ENCODE data around the gene ADAMTS12.

Gene ADAMTS12, protein sequence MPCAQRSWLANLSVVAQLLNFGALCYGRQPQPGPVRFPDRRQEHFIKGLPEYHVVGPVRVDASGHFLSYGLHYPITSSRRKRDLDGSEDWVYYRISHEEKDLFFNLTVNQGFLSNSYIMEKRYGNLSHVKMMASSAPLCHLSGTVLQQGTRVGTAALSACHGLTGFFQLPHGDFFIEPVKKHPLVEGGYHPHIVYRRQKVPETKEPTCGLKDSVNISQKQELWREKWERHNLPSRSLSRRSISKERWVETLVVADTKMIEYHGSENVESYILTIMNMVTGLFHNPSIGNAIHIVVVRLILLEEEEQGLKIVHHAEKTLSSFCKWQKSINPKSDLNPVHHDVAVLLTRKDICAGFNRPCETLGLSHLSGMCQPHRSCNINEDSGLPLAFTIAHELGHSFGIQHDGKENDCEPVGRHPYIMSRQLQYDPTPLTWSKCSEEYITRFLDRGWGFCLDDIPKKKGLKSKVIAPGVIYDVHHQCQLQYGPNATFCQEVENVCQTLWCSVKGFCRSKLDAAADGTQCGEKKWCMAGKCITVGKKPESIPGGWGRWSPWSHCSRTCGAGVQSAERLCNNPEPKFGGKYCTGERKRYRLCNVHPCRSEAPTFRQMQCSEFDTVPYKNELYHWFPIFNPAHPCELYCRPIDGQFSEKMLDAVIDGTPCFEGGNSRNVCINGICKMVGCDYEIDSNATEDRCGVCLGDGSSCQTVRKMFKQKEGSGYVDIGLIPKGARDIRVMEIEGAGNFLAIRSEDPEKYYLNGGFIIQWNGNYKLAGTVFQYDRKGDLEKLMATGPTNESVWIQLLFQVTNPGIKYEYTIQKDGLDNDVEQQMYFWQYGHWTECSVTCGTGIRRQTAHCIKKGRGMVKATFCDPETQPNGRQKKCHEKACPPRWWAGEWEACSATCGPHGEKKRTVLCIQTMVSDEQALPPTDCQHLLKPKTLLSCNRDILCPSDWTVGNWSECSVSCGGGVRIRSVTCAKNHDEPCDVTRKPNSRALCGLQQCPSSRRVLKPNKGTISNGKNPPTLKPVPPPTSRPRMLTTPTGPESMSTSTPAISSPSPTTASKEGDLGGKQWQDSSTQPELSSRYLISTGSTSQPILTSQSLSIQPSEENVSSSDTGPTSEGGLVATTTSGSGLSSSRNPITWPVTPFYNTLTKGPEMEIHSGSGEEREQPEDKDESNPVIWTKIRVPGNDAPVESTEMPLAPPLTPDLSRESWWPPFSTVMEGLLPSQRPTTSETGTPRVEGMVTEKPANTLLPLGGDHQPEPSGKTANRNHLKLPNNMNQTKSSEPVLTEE (N-terminal part only)

DNA sequence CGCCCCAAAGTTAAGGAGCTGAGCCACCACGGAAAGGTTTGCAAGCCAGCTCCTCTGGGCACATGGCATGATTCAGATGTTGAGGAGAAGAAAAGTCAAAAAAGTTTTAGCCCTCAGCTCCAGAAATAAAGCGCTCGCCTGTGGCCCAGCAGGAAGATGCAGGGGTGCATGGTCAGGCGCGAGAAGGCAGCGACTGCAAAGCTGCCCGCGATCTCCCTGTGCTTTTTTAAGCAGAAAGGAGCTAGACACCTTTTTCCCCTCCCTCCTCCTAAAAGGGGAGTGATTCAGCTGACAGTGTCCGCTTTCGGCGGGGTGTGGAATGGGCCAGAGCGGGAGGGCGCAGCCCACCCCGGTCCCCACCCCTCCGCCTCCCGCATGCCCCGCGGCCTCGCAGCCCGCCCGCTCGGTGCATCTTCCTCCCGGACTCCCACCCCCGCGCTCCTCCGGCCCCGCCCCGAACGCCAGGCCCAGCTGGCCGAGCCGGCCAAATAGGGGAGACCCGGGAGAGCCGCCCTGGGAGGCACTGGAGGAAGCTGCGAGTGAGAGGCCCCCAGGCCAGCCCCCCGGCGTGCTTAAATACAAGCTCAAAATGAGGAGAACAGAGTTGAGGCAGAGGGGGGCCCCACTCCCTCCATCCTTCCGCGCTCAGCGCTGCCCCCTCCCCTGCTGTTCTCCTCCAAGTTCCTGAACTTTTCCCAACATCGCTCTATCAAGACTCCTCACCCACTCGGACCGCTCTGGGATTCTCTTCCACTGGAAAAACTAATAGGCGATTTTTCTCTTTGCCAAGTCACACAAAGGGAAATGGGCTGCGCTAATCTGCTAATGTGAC is at the start of gene ADAMTS12:
ADAMTS12 (minus strand) TSS at position 203 of the 832 bp plus-strand sequence; CDS start at position 69, 134 bp downstream.
- no peak within 1 kb of the TSS for H3K27ac ChIP-seq
- TF ChIP-seq, protein P1, sequence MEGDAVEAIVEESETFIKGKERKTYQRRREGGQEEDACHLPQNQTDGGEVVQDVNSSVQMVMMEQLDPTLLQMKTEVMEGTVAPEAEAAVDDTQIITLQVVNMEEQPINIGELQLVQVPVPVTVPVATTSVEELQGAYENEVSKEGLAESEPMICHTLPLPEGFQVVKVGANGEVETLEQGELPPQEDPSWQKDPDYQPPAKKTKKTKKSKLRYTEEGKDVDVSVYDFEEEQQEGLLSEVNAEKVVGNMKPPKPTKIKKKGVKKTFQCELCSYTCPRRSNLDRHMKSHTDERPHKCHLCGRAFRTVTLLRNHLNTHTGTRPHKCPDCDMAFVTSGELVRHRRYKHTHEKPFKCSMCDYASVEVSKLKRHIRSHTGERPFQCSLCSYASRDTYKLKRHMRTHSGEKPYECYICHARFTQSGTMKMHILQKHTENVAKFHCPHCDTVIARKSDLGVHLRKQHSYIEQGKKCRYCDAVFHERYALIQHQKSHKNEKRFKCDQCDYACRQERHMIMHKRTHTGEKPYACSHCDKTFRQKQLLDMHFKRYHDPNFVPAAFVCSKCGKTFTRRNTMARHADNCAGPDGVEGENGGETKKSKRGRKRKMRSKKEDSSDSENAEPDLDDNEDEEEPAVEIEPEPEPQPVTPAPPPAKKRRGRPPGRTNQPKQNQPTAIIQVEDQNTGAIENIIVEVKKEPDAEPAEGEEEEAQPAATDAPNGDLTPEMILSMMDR (IDR thresholded peaks at IDR 0.05), result no peak
- no peak for TF ChIP-seq ZFX (IDR thresholded peaks at IDR 0.05; ENCODE audit: borderline replicate concordance)

DNA sequence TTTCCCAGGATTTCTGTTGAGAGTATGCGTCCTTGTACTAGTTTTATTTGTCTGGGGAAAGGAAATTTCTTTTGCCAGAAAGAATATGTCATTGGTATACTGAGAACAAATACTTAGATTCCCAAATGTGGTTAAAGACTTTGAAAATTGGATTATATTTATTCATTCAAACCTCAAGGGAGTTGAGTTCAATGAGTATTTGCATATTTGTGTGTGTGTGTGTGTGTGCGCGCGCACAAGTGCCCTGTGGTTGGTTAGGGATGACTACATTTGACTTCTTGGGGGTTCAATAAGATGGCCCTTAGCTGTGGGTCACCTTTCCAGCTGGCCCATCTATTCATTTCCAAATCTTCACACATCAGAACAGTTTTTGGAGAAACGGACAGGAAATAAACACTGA is 49.3 kb upstream of the ADAMTS12 start:
- TF ChIP-seq, protein P1 (IDR thresholded peaks at IDR 0.05), result no peak
- no peak for TF ChIP-seq ZFX (IDR thresholded peaks at IDR 0.05; ENCODE audit: borderline replicate concordance)
- H3K27ac ChIP-seq, result no peak overlapping the region

DNA sequence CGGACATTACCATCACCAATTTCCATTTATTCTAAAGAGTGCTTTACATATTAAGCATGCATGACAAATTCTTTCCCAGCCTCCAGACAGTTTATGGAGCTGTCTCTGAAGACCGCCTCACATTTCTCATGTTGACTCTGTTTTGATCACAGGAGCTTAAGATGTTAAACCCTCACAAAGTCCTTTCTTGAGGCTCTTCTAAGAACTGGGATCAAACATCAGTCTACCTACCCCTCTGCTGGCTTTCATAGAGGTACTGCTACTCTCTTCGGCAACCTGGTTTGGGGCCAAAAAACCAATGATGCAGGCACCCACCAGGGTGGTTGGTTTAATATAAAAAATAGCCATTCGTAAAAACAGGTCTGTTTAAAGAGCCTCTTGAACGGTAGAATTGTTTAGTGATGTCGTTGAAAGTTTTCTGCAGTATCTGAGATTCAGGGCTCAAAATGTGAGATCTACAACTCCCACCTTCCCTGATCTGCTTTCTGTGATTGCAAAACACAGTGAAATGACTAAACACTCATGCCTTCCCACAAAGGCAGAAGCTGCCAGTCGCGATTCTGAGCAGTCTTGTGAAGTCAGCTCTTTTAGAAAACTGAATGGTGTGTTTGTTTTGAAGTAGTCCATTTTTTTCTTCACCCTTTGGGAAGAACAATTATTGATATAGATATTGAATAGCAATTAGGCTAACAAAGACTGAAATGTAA is 47.9 kb upstream of the ADAMTS12 start:
- no peak overlapping the region for H3K27ac ChIP-seq
- no peak for TF ChIP-seq ZFX (IDR thresholded peaks at IDR 0.05; ENCODE audit: borderline replicate concordance)
- TF ChIP-seq, protein P1 (IDR thresholded peaks at IDR 0.05), result no peak

DNA sequence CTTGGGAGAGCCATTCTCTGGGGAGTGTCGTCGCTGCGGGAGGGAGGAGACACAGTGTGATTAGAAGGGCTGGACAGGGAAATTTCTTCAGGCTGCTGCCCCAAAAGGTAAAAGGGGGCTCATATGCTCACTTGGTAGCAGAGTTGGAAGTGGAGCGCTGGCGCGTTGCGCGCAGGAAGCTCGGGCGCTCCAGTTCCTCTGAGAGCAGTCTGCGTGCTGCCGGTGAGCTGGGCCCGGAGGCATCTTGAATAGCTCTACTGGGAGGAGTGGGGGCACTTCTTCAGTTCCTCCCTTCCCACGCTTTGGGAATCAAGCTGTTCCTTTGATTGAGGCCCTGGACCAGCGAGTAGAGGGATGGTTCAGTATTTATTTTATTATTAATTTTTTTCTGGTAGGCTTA is 47.1 kb upstream of the ADAMTS12 start:
- TF ChIP-seq, protein P1 (IDR thresholded peaks at IDR 0.05), result no peak
- no peak for TF ChIP-seq ZFX (IDR thresholded peaks at IDR 0.05; ENCODE audit: borderline replicate concordance)
- no peak overlapping the region for H3K27ac ChIP-seq

DNA sequence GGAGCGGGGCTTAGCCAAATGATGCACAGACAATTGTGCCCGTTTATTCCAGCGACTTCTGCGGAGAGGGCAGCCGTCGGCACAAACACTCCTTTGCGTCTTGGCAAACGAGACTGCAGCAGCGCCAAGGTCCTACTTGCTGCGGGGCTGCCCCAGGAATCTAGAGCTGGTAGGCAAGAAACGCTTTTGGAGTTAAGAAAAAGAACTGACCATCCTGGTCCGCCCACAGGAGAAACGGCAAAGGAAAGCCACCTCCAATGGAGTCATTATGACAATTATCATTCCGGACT is 46.7 kb upstream of the ADAMTS12 start:
- no peak overlapping the region for H3K27ac ChIP-seq
- TF ChIP-seq, protein P1 (IDR thresholded peaks at IDR 0.05), result no peak
- no peak for TF ChIP-seq ZFX (IDR thresholded peaks at IDR 0.05; ENCODE audit: borderline replicate concordance)
